GDM1 (cell line): ENCODE measurements around the gene CHD2.

ENCODE experiments used
- DNase-seq: peaks from one replicate; lab custom pipeline; 2025; lab: John Stamatoyannopoulos, UW

The CHD2 gene

DNA sequence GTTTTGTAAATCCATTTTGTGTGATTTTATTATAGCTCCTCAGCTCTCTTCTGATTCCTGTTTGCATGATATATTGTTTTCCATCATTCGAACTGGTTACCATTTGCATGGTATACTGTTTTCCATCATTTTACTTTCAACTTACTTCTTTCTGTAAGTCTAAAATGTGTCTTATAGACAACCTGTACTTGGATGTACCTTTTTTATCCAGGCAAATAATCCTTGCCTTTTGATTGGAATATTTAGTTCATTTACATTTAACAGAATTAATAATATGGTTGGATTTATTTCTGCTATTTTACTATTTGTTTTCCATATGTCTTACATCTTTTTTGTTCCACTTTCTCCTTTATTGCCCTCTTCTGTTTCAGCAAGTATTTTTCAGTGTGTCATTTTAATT is 62.8 kb downstream of the CHD2 start:
- no peak for DNase-seq

DNA sequence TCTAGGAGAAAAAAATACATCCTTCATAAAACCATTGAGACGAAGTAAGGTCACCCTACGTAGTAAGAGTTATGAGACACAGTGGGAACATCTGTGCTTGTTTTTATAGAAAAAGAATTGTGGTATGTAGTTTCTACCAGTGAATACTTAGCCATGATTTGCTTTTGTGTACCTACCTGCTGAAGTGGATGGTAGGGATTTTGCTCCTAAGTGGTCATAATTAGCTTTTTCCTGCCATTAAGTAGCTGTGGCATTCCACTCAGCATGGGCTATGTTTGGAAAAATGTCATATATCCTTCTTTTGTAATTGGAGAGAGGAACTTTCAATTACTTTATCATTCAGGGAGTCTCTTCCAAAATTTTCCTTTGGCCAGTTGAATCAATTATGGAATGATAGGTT is 63.7 kb downstream of the CHD2 start:
- DNase-seq = no peak

DNA sequence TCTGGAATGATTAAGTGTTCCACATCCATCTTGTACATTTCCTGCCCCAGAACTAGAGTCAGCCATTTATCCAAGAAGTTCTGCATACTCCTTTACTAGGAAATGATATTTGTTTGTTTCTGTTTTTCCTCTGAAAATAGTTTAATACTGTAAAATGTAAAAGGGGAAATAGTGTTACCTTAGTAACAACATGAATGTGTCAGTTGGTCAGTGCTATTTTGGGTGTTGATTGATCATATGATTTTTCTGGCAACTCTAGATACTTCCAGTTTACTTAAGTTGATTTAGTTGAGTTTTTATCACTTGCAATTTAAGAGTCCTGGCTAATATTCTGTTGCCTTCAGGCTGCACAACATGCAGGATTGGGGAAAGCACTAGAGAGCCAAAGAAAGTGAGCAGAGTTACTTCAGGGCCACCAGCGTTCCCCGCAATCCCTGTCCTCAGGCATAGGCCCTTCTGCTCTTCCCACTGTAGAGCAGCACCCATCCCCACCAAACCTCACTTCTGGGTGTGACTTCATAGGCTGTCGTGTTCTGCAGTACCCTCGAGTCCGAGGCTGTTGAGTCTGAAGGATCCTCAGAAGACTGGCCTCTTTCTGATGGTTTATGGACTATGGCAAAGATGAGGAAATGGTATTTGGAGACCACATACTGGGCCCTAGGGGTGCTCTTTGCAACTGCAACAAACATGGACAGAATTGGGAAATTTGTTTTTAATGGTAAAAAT is 69.0 kb downstream of the CHD2 start:
- no peak for DNase-seq

DNA sequence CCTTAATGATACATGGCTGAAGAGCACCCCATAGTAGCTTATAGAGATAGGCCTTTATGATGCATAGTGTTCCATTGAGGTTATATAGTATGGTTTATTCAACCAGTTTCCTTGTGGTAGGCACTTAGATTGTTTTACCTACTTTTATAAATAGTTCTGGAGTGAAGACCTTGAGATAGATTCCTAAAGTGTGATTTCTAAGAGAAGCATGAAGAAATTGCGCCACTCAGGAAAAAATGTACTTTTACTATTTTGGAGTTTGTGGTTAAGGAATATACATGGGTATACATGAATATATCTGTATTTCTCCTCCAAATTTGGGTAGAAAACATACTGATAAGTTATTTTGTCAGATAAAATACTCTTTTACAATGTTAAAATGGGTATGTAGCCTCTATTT is 70.5 kb downstream of the CHD2 start:
- no peak for DNase-seq

DNA sequence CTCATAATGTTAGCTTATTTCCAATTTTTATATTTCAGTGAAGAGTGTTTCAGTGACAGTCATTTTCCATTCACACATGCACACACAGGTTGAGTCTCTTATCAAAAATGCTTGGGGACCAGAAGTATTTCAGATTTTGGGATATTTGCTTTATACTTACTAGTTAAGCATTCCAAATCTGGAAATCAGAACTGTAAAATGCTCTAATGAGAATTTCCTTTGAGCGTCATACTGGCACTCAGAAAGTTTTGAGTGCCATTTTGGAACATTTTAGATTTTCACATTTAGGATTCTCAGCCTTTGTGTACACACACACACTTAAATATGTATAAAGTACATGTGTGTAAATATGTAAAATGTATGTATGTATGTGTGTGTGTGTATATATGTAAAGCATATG is 71.0 kb downstream of the CHD2 start:
- DNase-seq = no peak

DNA sequence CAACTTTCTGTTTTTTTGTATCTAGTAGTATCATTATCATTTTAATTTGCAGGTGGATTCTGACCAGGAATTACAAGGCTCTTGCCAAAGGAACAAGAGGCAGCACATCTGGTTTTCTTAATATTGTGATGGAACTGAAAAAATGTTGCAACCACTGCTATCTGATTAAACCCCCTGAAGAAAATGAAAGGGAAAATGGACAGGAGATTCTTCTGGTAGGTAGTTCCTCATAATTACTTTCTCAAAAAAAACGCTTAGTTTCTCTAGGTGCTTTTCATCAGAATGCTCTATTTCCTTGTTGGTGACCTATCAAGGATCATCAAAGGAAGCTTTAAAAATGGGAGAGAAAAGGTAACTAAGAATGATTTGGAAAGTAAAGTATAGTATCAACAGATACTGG is 71.6 kb downstream of the CHD2 start:
- DNase-seq = no peak

DNA sequence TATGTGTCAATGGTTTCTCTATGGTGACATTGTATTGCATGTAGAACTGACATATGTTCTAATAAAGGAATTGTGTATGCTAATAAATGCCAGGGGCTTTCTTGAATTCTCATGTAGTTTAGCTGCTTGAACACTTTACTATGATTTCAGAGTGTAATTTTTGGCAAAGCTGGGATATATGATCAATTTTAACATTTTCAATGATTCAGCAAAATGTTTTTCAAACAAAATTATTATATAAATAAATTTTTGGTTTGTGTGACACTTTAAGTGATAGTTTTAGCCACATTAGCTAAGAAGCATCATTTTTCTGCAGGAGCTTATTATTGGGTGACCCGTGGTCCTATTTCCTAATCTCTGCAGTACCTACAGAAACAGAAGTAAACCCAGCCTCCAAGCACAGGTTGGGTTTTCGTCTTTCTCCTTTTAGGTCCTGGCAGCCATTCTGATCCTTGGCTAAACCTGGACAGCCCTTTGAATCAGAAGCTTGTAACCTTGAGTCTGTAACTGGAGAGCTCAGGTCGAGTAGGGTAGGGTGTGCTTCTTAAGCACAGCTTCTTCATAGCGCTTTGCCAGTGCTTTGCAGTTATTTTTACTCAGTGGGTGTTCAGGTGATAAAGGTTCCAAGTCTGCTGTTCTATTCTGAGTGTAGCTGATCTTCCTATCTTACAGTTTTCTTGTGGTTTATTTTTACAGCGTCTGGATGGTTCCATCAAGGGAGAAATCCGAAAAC is 74.2 kb downstream of the CHD2 start:
- DNase-seq = no peak

DNA sequence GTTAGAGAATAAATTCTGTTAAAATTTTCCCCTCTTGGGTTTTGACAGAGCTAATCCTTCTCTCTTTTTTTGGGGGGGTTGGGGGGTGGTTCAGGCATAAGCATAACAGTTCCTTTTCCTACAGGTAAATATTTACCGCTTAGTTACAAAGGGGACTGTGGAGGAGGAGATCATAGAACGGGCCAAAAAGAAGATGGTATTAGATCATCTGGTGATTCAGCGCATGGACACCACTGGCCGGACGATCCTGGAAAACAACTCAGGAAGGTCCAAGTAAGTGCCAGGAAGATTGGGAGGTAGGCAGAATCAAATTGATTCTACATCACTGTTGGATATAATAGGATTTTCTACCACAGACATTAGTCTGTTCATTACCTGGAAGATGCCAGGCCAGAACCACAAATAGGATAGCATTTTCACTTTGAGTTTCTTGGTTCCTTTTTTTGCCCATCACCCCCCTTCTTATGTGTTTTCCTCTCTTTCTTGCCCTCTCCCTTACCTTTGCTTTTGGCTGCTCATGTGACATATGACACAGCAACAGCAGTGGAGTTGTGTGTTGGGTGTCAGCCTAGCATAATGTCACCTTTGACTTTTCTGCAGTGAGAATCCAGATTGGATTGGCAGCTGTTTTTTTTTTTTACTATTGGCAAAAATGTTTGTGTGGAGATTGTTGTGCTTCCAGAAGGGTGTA is 79.0 kb downstream of the CHD2 start:
- no peak for DNase-seq

DNA sequence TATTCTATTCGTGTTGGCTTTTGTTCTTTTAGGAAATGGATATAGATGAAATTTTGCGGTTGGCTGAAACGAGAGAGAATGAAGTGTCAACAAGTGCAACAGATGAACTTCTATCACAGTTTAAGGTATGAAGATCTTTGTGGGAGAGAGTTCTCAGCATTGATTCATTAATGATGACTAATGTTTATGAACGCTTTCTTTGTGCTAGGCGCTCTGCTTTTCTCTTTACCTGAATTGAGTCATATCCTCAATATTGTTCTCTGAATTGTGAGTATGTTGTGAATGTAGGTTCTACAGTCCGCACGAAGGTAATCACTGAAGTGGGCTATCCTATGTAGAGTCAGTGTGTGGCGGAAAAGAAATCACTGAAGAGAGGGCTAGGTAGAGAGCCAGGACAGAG is 81.2 kb downstream of the CHD2 start:
- no peak for DNase-seq

DNA sequence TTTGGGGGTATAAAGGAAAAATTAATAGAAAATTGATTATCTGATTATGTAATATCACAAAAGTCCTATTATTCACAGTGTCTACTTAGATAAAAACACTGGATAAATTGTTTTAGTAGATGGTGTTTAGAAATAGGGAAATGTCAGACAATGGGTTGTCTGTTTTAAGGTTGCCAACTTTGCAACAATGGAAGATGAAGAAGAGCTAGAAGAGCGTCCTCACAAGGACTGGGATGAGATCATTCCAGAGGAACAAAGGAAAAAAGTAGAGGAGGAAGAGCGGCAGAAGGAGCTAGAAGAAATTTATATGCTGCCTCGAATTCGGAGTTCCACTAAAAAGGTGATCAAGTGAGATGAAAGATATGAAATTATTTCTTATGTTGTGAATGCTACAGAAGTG is 84.0 kb downstream of the CHD2 start:
- no peak for DNase-seq

DNA sequence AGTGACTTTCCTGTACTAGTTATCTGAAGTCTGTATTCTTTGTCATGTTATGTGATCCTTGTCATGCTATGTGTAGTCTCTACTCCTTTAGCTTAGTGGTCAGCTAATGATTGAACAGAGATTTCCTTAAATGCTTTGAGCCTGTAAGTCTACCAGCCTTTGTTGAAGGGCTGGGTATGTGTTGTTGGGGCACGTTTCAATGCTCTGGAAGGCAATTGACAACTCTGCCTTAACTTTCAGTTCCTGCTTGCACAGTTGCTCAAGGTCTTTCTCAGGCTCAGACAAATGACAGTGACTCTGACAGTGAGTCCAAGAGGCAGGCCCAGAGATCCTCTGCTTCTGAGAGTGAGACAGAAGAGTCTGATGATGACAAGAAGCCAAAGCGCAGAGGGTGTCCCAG is 89.3 kb downstream of the CHD2 start:
- DNase-seq = no peak

DNA sequence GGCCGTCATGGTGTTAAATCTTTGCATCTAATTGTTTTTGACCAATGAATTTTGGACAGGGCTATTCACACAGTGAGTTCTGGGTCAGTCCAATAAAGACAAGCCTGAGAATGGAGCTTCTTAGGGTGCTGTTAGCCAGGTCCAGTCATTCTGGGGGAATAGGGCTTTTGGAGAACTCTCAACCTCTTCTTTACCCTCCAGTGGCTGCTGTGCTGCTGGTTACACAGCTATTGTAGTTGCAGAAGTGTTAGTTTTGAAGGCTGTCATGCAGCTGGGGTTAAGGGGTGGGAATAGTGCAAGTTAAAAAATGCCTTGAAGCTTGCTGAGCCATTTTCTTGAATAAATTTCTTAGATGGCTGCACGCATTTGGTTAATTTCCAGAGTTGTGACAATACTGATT is 89.9 kb downstream of the CHD2 start:
- no peak for DNase-seq

DNA sequence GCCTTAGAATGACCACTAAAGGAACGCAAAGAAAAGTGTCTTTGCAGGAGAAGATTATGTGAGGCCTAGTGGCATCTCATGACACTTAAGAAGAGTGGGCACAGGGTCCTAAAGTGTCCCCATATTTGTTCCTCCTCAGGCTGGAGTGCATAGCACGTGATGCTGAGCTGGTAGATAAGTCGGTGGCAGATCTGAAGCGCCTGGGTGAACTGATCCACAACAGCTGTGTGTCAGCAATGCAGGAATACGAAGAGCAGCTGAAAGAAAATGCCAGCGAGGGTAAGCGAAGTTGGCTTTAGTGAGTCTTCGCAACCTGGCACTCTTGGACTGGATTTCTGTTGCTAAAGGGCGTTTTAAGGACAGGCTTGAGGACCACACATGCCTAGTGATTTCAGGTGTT is 92.6 kb downstream of the CHD2 start:
- DNase-seq = no peak

DNA sequence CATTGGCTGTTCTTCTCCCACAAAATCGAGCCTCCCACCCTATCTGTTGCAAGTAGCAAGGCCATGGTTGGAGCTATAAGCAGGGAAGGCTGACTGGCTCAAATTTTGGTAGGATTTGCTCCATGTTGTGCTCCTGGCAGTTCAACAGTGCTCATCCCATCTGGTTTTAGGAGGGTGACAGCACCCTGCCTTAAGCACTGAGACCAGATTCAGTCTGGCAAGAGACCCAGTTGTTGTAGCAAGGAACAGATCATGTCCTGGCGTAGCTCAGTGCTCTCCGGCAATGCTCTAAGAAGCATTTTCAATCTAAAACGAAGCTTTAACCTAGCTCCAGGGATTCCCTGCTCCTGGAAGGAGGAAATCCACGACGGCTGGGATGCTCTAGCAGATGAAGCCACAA is 97.7 kb downstream of the CHD2 start:
- no peak for DNase-seq

DNA sequence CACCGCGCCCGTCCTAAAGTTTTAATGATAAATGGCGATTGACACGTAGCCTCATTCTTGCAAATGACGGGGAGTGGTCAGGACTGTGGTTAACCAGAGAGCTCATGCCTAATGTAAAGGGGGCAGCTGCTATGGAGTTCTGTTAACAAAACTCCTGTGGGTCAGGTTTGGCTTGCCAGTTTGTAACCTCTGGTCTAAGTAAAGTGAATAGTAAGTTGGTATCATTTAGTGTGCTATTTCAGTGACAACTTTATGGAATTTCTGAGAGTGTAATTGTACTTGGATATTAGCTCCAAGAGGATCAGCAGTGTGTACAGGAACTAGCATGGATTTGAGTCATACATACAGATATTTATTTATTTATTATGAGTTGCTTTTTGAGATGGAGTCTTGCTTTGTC is 101.0 kb downstream of the CHD2 start:
- no peak for DNase-seq

DNA sequence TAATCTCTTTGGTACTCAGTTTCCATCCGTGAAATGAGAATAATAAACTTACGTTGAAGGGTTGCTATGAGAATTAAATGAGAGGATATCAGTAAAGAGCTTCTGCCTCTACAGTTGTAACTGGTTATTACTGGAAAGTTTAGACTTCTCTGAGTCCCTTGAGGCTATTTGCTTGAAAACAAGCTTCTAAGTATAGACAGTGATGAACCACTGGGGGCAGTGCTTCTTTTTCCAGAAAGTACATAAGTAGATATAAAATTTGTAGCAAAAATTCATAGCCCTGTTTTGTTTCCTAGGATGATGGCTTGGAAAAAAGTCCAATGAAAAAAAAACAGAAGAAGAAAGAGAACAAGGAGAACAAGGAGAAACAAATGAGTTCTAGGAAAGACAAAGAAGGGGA is 101.8 kb downstream of the CHD2 start:
- DNase-seq = no peak

DNA sequence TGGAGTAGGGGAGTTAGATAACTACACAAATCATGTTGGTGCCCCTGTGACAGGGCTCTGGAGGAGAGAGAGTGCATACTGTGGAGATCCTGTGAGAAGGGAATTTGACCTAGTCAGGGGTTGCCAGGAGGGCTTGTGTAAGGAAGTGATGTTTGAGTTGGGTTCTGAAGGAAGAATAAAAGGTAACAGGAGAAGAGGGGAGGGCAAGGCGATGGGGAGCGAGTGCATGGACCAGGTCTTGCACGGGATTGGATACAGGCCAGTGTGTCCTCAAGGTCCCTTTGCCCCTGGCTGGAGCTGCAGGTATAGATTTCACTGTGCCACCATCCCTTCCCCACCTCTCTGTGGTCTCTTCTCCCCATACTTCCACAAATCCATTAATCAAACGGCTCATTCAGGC is 105.0 kb downstream of the CHD2 start:
- no peak for DNase-seq

DNA sequence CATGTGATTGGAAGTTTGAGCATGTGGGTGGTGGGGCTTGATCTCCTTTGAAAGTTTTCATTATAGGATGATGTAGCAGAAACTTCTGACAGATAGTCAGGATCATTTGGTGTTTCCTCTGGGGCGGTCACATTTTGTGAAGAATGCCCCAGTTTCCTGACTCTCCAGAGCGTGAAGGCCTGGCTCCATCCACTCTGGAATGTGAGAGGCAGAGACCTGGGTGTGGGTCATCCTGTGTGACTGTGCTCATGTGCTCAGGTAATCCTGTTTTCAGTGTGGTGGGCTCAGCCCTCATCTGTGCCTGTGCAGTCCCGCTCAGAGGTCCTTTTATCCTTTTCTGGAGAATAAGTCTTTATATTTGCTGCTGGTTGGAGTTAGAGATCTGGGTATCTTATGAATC is 107.9 kb downstream of the CHD2 start:
- no peak for DNase-seq

DNA sequence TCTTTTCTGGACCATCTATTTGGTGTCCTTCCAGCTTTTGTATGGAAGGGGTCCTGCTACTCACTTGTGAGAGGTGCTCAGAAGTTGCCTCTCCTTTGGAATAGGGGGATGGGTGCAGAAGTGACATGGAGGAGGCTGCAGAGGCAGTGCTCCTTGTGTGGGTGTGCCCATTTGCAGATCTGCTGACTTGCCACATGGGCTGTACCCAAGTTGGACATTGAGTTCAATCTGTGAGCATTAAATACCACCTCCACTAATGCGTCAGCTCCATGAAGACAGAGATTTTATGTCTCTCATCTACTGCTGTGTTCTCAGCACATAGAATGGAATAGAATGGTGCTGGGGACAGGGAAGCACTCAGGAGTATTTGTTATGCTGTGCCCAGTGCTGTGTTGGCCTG is 112.7 kb downstream of the CHD2 start:
- no peak for DNase-seq

DNA sequence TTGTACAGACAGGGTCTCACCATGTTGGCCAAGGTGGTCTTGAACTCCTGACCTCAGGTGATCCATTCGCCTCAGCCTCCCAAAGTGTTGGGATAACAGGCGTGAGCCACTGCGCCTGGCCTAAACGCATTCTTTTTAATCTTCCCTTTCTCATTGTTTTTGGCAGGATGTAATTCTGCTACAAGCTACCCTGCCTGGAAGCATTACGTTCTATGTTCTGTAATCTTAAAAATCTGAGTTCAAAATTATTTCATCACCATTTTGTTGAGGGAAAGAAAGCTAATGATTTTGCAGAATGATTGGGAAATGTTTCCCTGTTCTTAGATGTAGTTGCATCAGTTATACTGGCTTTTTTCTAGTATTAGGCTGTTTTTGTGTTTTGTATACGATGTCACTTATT is 117.4 kb downstream of the CHD2 start:
- no peak for DNase-seq

DNA sequence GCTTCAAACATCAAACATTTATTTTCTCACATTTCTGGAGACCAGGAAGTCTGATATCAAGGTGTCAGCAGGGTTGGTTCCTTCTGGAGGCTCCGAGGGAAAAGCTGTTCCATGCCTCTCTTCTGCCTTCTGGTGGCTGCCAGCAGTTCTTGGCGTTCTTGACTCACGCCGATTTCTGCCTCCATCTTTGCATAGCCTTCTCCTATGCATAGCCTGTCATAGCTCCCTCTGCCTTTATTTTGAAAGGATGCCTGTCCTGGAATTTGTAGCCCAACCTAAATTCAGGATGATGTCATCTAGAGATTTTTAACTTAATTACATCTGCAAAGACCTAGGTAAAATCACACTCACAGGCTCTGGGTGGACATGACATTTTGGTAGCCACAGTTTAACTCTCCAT is 118.5 kb downstream of the CHD2 start:
- no peak for DNase-seq

DNA sequence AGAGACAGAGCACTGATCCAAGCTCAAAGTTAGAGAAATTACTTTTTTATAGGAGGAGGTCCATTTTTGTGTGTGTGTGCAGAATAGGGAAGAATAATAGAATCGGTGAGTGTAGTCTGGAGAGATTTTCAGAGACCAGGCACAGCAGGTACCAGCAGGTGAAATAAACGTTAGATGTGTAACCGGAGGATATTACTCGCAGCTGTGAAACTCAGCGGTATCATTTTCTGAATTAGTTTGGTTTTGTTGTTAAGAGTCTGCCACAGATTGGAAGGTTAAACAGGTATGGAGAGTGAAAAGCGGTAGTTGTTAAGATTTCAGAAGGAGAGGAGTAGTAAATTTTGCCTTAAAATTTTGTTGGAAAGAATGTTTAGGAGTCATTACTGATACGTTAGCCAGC is 119.0 kb downstream of the CHD2 start:
- no peak for DNase-seq

DNA sequence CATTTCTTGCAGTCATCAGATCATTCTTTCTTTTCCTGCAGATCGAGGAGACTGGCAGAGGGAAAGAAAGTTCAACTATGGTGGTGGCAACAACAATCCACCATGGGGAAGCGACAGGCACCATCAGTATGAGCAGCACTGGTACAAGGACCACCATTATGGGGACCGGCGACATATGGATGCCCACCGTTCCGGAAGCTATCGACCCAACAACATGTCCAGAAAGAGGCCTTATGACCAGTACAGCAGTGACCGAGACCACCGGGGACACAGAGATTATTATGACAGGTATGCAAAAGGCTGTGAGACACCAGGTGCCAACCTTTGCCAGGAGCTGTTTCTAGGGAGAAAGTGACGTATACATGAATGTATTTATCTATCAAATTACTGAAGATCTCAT is 119.8 kb downstream of the CHD2 start:
- DNase-seq = no peak
